HG03108 (cell line): Measurements from ENCODE around the gene CRLF2.
"Not testable (repeated sequence)": the region's sequence is repeated elsewhere in the genome, so short reads cannot be mapped to it uniquely, and the experiment has no call there.

Experiments used
- ATAC-seq: cut with Tn5 transposase; IDR thresholded peaks from one replicate; pipeline ENCODE4 v1.9.1; 2021; ENCODE audit warnings: moderate library complexity; ENCODE audit not compliant: unreplicated experiment

Gene CRLF2

GRCh38 chrX:1169189-1169588 lies 43.3 kb downstream of the CRLF2 start:
- ATAC-seq = no peak

- ATAC-seq = no peak
These were observed 44.4 kb downstream of the CRLF2 start for GRCh38 chrX:1167918-1168481.

- ATAC-seq = no peak
These were observed 45.0 kb downstream of the CRLF2 start for GRCh38 chrX:1167466-1167865.

- no peak for ATAC-seq
These were observed 46.8 kb downstream of the CRLF2 start for GRCh38 chrX:1165535-1166196.

GRCh38 chrX:1164322-1165288 lies 47.8 kb downstream of the CRLF2 start:
- ATAC-seq = no peak

- no peak for ATAC-seq
These were observed 49.2 kb downstream of the CRLF2 start for GRCh38 chrX:1163231-1163630.

- no peak for ATAC-seq
These were observed 50.1 kb downstream of the CRLF2 start for GRCh38 chrX:1162119-1162916.

GRCh38 chrX:1159548-1159947 lies 52.9 kb downstream of the CRLF2 start:
- ATAC-seq = no peak

GRCh38 chrX:1156681-1157455 lies 55.6 kb downstream of the CRLF2 start:
- ATAC-seq = not testable (repeated sequence)

- no peak for ATAC-seq
These were observed 58.5 kb downstream of the CRLF2 start for GRCh38 chrX:1153940-1154339.

- no peak for ATAC-seq
These were observed 60.4 kb downstream of the CRLF2 start for GRCh38 chrX:1152090-1152489.

- ATAC-seq = no peak
These were observed 60.9 kb downstream of the CRLF2 start for GRCh38 chrX:1151378-1152077.

- ATAC-seq = no peak
These were observed 61.7 kb downstream of the CRLF2 start for GRCh38 chrX:1150569-1151347.

GRCh38 chrX:1147611-1148515 lies 64.6 kb downstream of the CRLF2 start:
- no peak for ATAC-seq

- ATAC-seq = no peak
These were observed 68.2 kb downstream of the CRLF2 start for GRCh38 chrX:1144293-1144692.
